H1 (cell line): ENCODE data around the gene ZNF382.

Experiments used
- EP300 ChIP-seq, 2 experiments: IDR thresholded peaks; 1 replicate in 1 of 2; 2 replicates in 1 of 2; pipeline ENCODE4 v1.6.1; 2011 to 2012; ENCODE audit warnings: low read depth in 2 of 2, low read length in 2 of 2, mild to moderate bottlenecking in 2 of 2, borderline replicate concordance in 1 of 2, inconsistent platforms in 1 of 2, moderate library complexity in 1 of 2
- EZH2 ChIP-seq: fragments of 200-600 bp; sonication (generic); IDR thresholded peaks from 2 replicates; pipeline ENCODE4 v1.7.1; 2012; ENCODE audit warnings: low read depth, mild to moderate bottlenecking, moderate library complexity, low read length, inconsistent platforms; ENCODE audit not compliant: severe bottlenecking
- PHF8 ChIP-seq: fragments of 200-600 bp; sonication (generic); conservative IDR thresholded peaks from 2 replicates; pipeline ENCODE4 v1.7.1; 2012; ENCODE audit warnings: low read depth, mild to moderate bottlenecking, inconsistent platforms, low read length, moderate library complexity
- POLR2AphosphoS5 ChIP-seq: IDR thresholded peaks from 2 replicates; pipeline ENCODE4 v1.6.1; 2011; ENCODE audit warnings: low read depth, low read length
- RAD21 ChIP-seq, 2 experiments: IDR thresholded peaks in 1 of 2; conservative IDR thresholded peaks in 1 of 2; 2 replicates each; pipeline ENCODE4 v1.6.1; 2011; ENCODE audit warnings: low read depth in 2 of 2, low read length in 2 of 2, improper control_type of control experiment in 1 of 2, inconsistent platforms in 1 of 2, mild to moderate bottlenecking in 1 of 2, moderate library complexity in 1 of 2
- TF ChIP-seq, protein P1 (sequence below), 3 experiments: IDR thresholded peaks; 1 replicate in 2 of 3; 2 replicates in 1 of 3; pipeline versions ENCODE4 v1.5.1 to v1.6.1; 2011; ENCODE audit warnings: low read length in 3 of 3, mild to moderate bottlenecking in 3 of 3, inconsistent platforms in 2 of 3, low read depth in 1 of 3, moderate library complexity in 1 of 3; ENCODE audit not compliant: insufficient read depth in 1 of 3; ENCODE audit errors: control extremely low read depth in 1 of 3

DNA sequence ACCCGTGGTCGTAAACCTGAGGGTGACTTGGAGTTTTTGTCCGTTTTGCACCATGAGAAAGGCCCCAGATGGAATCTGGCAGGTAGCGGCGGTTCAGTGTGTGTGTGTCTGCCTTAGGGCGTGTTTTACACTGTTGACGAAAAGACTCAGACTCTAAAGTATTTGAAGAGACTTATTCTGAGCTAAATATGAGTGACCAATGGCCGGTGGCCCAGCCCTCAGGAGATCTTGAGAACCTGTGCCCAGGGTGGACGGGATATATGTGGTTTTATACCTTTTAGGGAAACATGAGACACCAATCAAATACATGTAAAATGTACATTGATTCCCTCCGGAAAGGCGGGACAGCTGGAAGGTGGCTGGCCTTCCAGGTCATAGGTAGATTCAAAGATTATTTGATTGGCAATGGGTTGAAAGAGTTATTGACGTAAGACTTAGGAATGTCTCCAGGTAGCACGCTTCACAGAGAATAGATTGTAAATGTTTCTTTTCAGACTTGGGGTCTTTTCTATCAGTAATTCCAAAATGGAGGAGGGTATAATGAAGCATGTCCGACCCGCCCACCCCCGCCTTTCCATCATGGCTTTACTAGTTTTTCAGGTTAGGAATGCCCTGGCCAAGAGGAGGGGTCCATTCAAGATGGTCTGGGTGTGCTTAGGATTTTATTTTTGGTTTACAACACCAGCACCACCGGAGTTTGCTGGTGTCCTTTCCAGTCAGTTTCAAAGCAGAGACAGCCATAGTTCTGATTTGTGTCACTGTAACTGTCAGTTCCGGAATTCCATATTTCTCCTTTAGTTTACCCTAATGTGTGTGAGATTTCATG is 31.0 kb upstream of the ZNF382 start:
- TF ChIP-seq, protein P1, sequence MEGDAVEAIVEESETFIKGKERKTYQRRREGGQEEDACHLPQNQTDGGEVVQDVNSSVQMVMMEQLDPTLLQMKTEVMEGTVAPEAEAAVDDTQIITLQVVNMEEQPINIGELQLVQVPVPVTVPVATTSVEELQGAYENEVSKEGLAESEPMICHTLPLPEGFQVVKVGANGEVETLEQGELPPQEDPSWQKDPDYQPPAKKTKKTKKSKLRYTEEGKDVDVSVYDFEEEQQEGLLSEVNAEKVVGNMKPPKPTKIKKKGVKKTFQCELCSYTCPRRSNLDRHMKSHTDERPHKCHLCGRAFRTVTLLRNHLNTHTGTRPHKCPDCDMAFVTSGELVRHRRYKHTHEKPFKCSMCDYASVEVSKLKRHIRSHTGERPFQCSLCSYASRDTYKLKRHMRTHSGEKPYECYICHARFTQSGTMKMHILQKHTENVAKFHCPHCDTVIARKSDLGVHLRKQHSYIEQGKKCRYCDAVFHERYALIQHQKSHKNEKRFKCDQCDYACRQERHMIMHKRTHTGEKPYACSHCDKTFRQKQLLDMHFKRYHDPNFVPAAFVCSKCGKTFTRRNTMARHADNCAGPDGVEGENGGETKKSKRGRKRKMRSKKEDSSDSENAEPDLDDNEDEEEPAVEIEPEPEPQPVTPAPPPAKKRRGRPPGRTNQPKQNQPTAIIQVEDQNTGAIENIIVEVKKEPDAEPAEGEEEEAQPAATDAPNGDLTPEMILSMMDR (IDR thresholded peaks at IDR 0.05; ENCODE audit: control extremely low read depth in 1 of 3, insufficient read depth in 1 of 3, low read depth in 1 of 3, low read length in 3 of 3): no peak
- TF ChIP-seq PHF8: no peak
- TF ChIP-seq POLR2AphosphoS5: no peak
- TF ChIP-seq EZH2: no peak
- TF ChIP-seq EP300 (IDR thresholded peaks at IDR 0.05; ENCODE audit: borderline replicate concordance in 1 of 2, low read depth in 2 of 2, low read length in 2 of 2): no peak
- TF ChIP-seq RAD21 (IDR thresholded peaks at IDR 0.05 in 1 of 2, conservative IDR thresholded peaks at IDR 0.05 in 1 of 2; ENCODE audit: low read depth in 2 of 2, low read length in 2 of 2): no peak
